Memory B cell (primary cell): ENCODE data around the gene RPUSD4.

Experiments used
- ATAC-seq: fragments of 150-1000 bp; cut with Tn5 transposase; 2 replicates; pipeline ENCODE4 v1.10.0; 2021; ENCODE audit warnings: low read depth, mild to moderate bottlenecking, moderate library complexity
- DNase-seq, 2 donors: peaks; one replicate each; pipeline ENCODE4 v3.0.0; 2022; ENCODE audit warnings: low spot score in 2 of 2
- H3K27ac Mint-ChIP-seq: one replicate; pipeline ENCODE4 v1.8.0; 2022; ENCODE audit warnings: mild to moderate bottlenecking, moderate library complexity, mixed read lengths
- H3K27me3 Mint-ChIP-seq: one replicate; pipeline ENCODE4 v1.8.0; 2022; ENCODE audit warnings: mixed read lengths
- H3K36me3 Mint-ChIP-seq: one replicate; pipeline ENCODE4 v1.8.0; 2022; ENCODE audit warnings: mild to moderate bottlenecking, mixed read lengths
- H3K4me1 Mint-ChIP-seq: one replicate; pipeline ENCODE4 v1.8.0; 2022; ENCODE audit warnings: mixed read lengths
- H3K4me3 Mint-ChIP-seq: one replicate; pipeline ENCODE4 v1.8.0; 2022; ENCODE audit warnings: mild to moderate bottlenecking, moderate library complexity, mixed read lengths
- H3K9me3 Mint-ChIP-seq: one replicate; pipeline ENCODE4 v1.8.0; 2022; ENCODE audit warnings: mixed read lengths

Gene RPUSD4

GRCh38 chr11:126162306-126163030 is 49.0 kb downstream of the RPUSD4 start:
- no peak for ATAC-seq
- no peak overlapping the region for H3K4me3 Mint-ChIP-seq
- no peaks in the 10 kb centered on the region for H3K4me1 Mint-ChIP-seq
- no peaks in the 10 kb centered on the region for H3K36me3 Mint-ChIP-seq
- H3K27me3 Mint-ChIP-seq: peaks cover 16% of the 10 kb centered on the region
- no peak overlapping the region for H3K27ac Mint-ChIP-seq
- no peak for DNase-seq
- no peaks in the 10 kb centered on the region for H3K9me3 Mint-ChIP-seq

- DNase-seq (no peak), ATAC-seq (no peak)
- no peaks in the 10 kb centered on the region for H3K4me1 Mint-ChIP-seq
- H3K36me3 Mint-ChIP-seq: no peaks in the 10 kb centered on the region
- no peak overlapping the region for H3K27ac Mint-ChIP-seq
- H3K27me3 Mint-ChIP-seq: peaks cover 12% of the 10 kb centered on the region
- no peaks in the 10 kb centered on the region for H3K9me3 Mint-ChIP-seq
- no peak overlapping the region for H3K4me3 Mint-ChIP-seq
Measured at GRCh38 chr11:126161023-126161391, 50.4 kb downstream of the RPUSD4 start.

GRCh38 chr11:126160345-126161022 is 51.0 kb downstream of the RPUSD4 start:
- no peaks in the 10 kb centered on the region for H3K9me3 Mint-ChIP-seq
- H3K36me3 Mint-ChIP-seq: no peaks in the 10 kb centered on the region
- DNase-seq: no peak
- peaks cover 12% of the 10 kb centered on the region for H3K27me3 Mint-ChIP-seq
- no peak overlapping the region for H3K4me3 Mint-ChIP-seq
- H3K4me1 Mint-ChIP-seq: no peaks in the 10 kb centered on the region
- no peak overlapping the region for H3K27ac Mint-ChIP-seq
- no peak for ATAC-seq

- H3K36me3 Mint-ChIP-seq: no peaks in the 10 kb centered on the region
- no peak for ATAC-seq
- peaks cover 12% of the 10 kb centered on the region for H3K27me3 Mint-ChIP-seq
- H3K4me1 Mint-ChIP-seq: no peaks in the 10 kb centered on the region
- H3K27ac Mint-ChIP-seq: no peak overlapping the region
- H3K9me3 Mint-ChIP-seq: no peaks in the 10 kb centered on the region
- no peak for DNase-seq
- H3K4me3 Mint-ChIP-seq: no peak overlapping the region
Measured at GRCh38 chr11:126159719-126160344, 51.6 kb downstream of the RPUSD4 start.

GRCh38 chr11:126158054-126158791 is 53.2 kb downstream of the RPUSD4 start:
- no peak overlapping the region for H3K27ac Mint-ChIP-seq
- no peak overlapping the region for H3K4me3 Mint-ChIP-seq
- DNase-seq (no peak), ATAC-seq (no peak)
- no peaks in the 10 kb centered on the region for H3K4me1 Mint-ChIP-seq
- H3K36me3 Mint-ChIP-seq: no peaks in the 10 kb centered on the region
- peaks cover 1% of the 10 kb centered on the region for H3K9me3 Mint-ChIP-seq
- H3K27me3 Mint-ChIP-seq: peaks cover 9% of the 10 kb centered on the region

GRCh38 chr11:126157326-126158030 is 54.0 kb downstream of the RPUSD4 start:
- Mint-ChIP-seq H3K4me1 (no peaks in the 10 kb centered on the region), H3K36me3 (no peaks in the 10 kb centered on the region), H3K27me3 (peaks cover 9% of the 10 kb centered on the region), H3K9me3 (peaks cover 1% of the 10 kb centered on the region), H3K4me3 (no peak overlapping the region), H3K27ac (no peak overlapping the region)
- DNase-seq (no peak), ATAC-seq (no peak)

GRCh38 chr11:126156814-126157213 is 54.6 kb downstream of the RPUSD4 start:
- no peak overlapping the region for H3K4me3 Mint-ChIP-seq
- no peaks in the 10 kb centered on the region for H3K4me1 Mint-ChIP-seq
- peaks cover 6% of the 10 kb centered on the region for H3K9me3 Mint-ChIP-seq
- H3K36me3 Mint-ChIP-seq: peaks cover 4% of the 10 kb centered on the region
- H3K27ac Mint-ChIP-seq: no peak overlapping the region
- no peak for DNase-seq
- no peak for ATAC-seq
- peaks cover 10% of the 10 kb centered on the region for H3K27me3 Mint-ChIP-seq

- Mint-ChIP-seq H3K36me3 (peaks cover 4% of the 10 kb centered on the region), H3K27ac (no peak overlapping the region), H3K4me3 (no peak overlapping the region), H3K4me1 (no peaks in the 10 kb centered on the region), H3K27me3 (peaks cover 8% of the 10 kb centered on the region), H3K9me3 (peaks cover 6% of the 10 kb centered on the region)
- DNase-seq: no peak
- no peak for ATAC-seq
Measured at GRCh38 chr11:126155402-126156187, 55.9 kb downstream of the RPUSD4 start.

GRCh38 chr11:126154691-126155090 is 56.8 kb downstream of the RPUSD4 start:
- Mint-ChIP-seq H3K27me3 (peaks cover 10% of the 10 kb centered on the region), H3K36me3 (peaks cover 4% of the 10 kb centered on the region), H3K9me3 (peaks cover 6% of the 10 kb centered on the region), H3K4me3 (no peak overlapping the region), H3K27ac (no peak overlapping the region), H3K4me1 (no peaks in the 10 kb centered on the region)
- DNase-seq: no peak
- no peak for ATAC-seq

- Mint-ChIP-seq H3K4me1 (no peaks in the 10 kb centered on the region), H3K27me3 (peaks cover 12% of the 10 kb centered on the region), H3K4me3 (no peak overlapping the region), H3K27ac (no peak overlapping the region), H3K9me3 (peaks cover 6% of the 10 kb centered on the region), H3K36me3 (peaks cover 4% of the 10 kb centered on the region)
- DNase-seq (no peak), ATAC-seq (no peak)
Measured at GRCh38 chr11:126153972-126154371, 57.5 kb downstream of the RPUSD4 start.

GRCh38 chr11:126153006-126153405 is 58.4 kb downstream of the RPUSD4 start:
- no peaks in the 10 kb centered on the region for H3K4me1 Mint-ChIP-seq
- H3K4me3 Mint-ChIP-seq: no peak overlapping the region
- no peak overlapping the region for H3K27ac Mint-ChIP-seq
- DNase-seq (no peak), ATAC-seq (no peak)
- H3K27me3 Mint-ChIP-seq: peaks cover 12% of the 10 kb centered on the region
- H3K36me3 Mint-ChIP-seq: peaks cover 4% of the 10 kb centered on the region
- H3K9me3 Mint-ChIP-seq: peaks cover 6% of the 10 kb centered on the region

GRCh38 chr11:126152586-126152985 is 58.9 kb downstream of the RPUSD4 start:
- DNase-seq: no peak
- Mint-ChIP-seq H3K9me3 (peaks cover 6% of the 10 kb centered on the region), H3K4me1 (no peaks in the 10 kb centered on the region), H3K36me3 (peaks cover 4% of the 10 kb centered on the region), H3K4me3 (no peak overlapping the region), H3K27me3 (peaks cover 13% of the 10 kb centered on the region), H3K27ac (no peak overlapping the region)
- no peak for ATAC-seq

- ATAC-seq (no peak), DNase-seq (no peak)
- Mint-ChIP-seq H3K36me3 (peaks cover 4% of the 10 kb centered on the region), H3K9me3 (peaks cover 6% of the 10 kb centered on the region), H3K27ac (no peak overlapping the region), H3K4me1 (no peaks in the 10 kb centered on the region), H3K4me3 (no peak overlapping the region), H3K27me3 (peaks cover 14% of the 10 kb centered on the region)
Measured at GRCh38 chr11:126152152-126152551, 59.3 kb downstream of the RPUSD4 start.
